GM12892 (cell line): ENCODE measurements around the gene CDX1.

Experiments used
- POLR2A ChIP-seq: IDR thresholded peaks from 2 replicates; pipeline ENCODE4 v1.6.1; 2011; ENCODE audit warnings: low read depth, low read length, control low read depth
- POLR2AphosphoS5 ChIP-seq: IDR thresholded peaks from 2 replicates; pipeline ENCODE4 v1.6.1; 2011; ENCODE audit warnings: low read depth, low read length, control low read depth
- TAF1 ChIP-seq: IDR thresholded peaks from 2 replicates; pipeline ENCODE4 v1.6.1; 2011; ENCODE audit warnings: low read depth, mild to moderate bottlenecking, control low read depth, low read length, borderline replicate concordance

GRCh38 chr5:150143350-150144245 is 23.0 kb upstream of the CDX1 start:
- TF ChIP-seq POLR2A (no peak), POLR2AphosphoS5 (no peak), TAF1 (no peak)
